Ureter (tissue), 1 donor: ENCODE measurements around the gene CYB5RL. TPM values are rescaled to one million over a fixed set of nuclear protein-coding genes. Genes with fewer than 3 reads are reported as not detected.
"Not testable (repeated sequence)": the region's sequence is repeated elsewhere in the genome, so short reads cannot be mapped to it uniquely, and the experiment has no call there.

Source experiments
- DNase-seq: peaks from one replicate; pipeline ENCODE4 v3.0.0-alpha.2; 2020; ENCODE audit warnings: low spot score
- total RNA-seq: library from RNA; stranded (reverse); gene quantifications from one replicate; pipeline ENCODE4 v1.2.4, GENCODE V29; 2023
- donor health status: DM: yes; HTN: yes; CAD: no.

Gene CYB5RL
- total RNA-seq, 1 donor from 2014 or later: 6.7 TPM

DNA sequence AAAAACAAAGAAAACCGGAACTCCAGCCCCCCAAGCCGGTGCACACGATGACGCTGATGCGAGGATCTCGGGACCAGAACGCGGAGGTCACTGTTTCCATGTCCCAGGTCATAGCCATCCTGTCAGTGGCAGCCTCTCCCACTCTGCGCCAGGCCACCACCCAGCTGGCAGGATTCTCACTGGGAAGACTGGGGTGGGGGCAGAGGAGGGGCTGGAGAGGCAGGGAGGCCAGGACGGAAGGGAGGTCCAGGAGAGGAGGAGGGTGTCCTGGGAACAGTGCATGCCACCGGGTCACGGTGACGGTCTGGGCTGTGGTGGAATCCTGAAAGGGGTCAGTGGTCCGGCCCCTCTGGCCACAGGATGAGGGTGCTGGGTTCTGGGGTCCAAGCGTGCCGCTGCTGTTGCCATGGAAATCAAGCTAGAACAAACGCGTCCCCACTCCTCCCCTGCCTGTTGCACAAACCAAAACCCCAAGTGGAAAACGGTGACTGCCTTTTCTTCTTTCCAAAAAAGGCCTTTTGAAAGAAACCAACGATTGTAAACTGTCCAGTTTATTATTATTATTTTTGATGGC is 26.2 kb upstream of the CYB5RL start:
- DNase-seq: no peak

GRCh38 chr1:54225378-54225777 is 25.5 kb upstream of the CYB5RL start:
- DNase-seq: no peak

- DNase-seq: no peak
Observed at GRCh38 chr1:54224233-54224632, 24.4 kb upstream of the CYB5RL start.

DNA sequence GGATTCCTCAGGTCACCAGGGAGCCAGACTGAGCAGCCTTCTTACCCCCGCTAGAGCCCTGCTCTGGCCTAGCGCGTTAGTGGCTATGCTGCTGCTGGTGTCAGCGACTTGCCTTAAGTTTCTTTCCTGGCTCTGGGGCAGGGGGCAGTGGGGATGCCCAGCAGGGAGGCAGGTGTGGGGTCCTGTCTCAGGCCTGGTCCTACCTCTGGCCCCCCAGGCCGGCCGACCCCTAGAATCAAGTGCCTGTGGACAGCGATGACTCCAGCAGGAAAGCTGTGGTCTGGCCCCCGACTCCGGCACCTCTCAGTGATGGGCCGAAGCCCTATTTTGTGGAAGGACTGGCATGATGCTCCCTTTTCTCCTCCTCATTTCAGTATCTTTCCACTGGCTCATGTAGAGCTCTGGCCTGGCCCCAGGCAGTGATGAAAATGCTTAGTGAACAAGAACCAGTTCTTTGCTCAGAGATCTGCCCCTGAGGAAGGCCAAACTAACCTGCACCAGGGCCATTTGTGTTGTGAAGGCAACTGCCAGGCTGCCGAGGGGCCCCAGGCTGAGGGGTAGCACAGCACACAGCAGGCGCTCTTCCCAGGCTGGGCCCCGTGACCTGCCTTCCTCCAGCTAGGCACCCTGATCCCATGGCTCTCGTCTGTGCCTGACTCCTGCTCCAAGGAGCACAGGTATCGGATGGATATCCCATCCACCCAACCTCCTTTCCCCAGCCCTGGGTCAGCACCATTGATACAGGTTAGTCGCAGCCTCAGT is 23.8 kb upstream of the CYB5RL start:
- DNase-seq: no peak

- no peak for DNase-seq
Observed at GRCh38 chr1:54222711-54223110, 22.9 kb upstream of the CYB5RL start.

- DNase-seq: no peak
Observed at GRCh38 chr1:54221867-54222484, 22.1 kb upstream of the CYB5RL start.

DNA sequence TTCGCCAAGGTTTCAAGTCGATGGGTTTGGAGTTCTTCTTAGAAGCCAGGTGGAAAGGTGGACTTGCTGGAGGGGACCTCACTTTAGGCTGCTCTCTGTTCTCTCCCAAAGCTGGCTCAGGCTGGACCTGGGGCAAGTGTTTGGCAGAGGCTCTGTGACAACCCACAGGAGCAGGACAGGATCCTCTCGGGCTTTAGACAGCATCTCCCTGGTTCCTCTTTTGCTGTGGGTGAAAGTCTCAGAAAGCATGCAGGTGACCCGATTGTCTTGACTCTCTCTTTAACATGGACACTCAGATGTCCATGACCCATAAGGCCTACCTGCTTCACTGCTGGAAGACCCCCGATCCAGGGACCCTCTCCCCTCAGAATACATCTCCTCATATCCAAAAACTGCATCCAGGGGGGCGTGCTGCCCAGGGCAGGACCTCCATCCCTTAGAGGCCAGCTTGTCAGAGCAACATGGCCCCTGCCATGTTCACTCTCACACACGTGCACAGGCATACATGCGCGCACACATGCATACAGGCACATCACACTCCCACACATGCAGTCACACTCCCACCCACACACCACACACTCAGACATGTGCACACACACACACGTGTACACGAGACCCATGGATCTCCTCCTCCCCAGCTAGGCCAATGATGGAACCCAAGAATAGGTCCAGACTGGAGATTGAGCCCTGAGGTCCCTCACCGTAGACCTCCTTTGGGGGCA is 21.4 kb upstream of the CYB5RL start:
- no peak for DNase-seq

GRCh38 chr1:54220004-54220811 is 20.4 kb upstream of the CYB5RL start:
- no peak for DNase-seq

- no peak for DNase-seq
Observed at GRCh38 chr1:54219688-54220003, 19.8 kb upstream of the CYB5RL start.

DNA sequence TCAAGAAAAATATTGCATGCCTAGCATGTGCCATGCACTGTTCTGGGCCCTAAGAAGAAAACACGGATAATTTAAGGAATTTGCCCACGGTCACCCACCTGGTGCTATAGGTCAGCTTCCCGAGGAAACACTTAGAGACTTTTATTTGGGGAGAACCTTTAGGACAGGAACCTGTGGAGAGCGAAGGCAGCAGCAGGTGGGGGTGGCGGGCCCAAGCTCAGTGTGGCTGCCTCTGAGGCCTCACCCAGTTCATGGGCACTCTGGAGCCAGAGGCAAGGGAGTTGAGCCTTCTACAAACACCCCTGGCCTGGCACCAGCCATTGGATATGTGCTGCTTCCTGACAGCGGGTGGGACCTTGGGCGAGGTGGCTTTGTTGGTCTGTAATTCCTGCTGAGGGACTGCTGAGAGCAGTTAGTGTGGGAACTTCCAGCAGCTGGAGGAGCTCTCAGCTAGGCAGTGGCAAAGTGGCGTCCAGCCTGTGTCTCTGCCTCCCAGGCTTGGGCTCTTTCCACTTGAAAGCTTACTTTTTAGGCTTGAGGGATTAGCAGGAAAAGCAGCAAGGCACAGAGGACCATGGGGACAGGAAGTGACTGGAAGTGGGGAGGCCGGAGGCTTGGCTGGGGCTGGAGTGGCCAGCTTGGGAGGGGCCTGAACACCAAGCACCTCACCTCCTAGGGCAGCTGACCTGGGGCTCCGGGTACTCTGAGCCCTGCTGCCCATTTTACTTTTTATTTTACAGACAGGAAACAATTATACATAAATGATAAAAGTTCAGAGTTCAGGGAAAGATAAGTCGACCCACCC is 19.3 kb upstream of the CYB5RL start:
- no peak for DNase-seq

- DNase-seq: no peak
Observed at GRCh38 chr1:54215523-54215922, 15.7 kb upstream of the CYB5RL start.

GRCh38 chr1:54212872-54213271 is 13.0 kb upstream of the CYB5RL start:
- no peak for DNase-seq

GRCh38 chr1:54207896-54208295 is 8.1 kb upstream of the CYB5RL start:
- DNase-seq: not testable (repeated sequence)

DNA sequence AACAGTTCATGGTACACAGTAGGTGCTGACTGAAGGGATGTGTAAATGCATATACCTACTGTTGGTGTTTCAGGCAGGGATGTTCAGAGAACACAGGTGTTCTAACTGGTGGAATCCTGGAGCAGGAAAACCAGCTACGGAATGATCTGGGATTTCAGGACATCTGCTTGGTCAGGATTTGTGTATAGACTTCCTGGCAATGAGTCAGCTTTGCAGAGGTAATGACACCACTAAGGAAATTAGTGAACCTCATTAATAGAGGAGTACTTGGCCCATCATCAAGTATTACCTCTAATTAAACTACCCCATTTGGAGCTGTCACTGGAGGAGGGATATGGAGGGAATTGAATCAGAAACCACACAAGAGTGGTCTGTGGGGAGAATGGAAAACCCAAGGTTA is 7.5 kb upstream of the CYB5RL start:
- DNase-seq: no peak

- DNase-seq: no peak
Observed at GRCh38 chr1:54204199-54204598, 4.4 kb upstream of the CYB5RL start.

DNA sequence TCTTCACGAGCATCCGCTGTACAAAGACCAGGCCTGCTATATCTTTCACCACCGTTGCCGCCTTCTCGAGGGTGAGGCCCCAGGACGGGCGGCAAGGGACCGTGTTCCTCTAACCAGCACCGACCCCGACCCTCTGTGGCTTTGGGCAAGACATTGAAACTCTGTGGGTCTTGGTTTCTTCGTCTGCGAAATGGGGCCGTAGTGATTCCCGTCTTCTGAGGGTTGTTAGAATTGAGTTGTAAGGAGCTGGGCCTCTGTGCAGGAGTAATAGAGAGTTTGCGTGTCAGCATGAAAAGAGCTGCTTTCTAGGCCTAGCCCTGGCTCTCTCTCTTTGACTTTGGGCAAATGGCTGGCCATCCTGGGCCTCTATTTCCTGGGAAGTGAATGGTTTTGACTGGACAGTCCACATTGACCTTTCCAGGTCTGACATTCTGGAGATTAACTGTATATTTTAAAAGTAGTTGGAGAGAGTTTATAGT is 728 bp upstream of the CYB5RL start:
- no peak for DNase-seq

DNA sequence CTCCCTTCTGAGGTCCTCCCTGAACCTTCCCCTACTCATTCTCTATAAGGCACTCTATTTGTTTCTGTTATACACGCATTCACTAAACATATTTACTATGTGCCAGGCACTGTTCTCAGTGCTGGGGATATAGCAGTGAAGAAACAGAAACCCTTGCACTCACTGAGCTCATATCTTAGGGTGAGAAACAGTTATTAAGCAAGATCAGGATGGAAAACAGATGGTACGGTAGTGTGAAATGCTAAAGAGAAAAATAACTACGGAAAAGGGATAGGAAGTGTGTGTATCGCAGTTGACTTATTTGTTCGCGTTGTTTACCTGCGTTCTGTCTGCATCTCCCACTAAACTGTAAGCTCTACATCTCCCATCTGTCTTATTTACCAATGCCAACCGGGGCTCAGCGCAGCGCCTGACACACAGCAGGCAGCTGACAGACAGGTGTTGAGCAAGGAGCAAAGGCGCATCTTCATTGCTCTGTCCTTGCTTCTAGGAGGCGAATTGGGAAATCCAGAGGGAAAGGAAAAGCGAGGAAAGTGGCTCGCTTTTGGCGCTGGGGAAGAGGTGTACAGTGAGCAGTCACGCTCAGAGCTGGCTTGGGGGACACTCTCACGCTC is 572 bp downstream of the CYB5RL start:
- DNase-seq: no peak

- DNase-seq: no peak
Observed at GRCh38 chr1:54193453-54193852, 6.4 kb downstream of the CYB5RL start.

DNA sequence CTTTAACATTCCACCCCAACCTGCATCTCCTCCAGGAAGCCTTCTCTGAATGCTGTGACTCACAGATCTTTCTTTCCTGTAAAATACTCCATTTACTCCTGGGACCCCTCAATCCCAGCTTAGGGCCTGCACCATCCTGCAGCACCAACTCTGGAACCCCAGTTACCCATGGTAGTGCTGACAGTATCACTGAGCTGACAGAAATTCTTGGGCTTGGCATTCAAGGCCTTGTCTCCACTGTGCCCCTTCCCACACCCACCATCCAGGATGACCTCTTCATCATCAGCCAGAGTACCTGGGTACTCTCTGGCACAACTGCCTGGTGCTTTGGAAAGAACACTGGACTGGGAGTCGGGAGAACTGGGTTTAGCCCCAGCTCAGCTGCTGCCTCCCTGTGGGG is 8.3 kb downstream of the CYB5RL start:
- no peak for DNase-seq

- DNase-seq: no peak
Observed at GRCh38 chr1:54190526-54190925, 9.3 kb downstream of the CYB5RL start.
